Activated CD8-positive, alpha-beta memory T cell treated with anti-CD3 and anti-CD28 coated beads, Interleukin-2, amount 50 U/mL, for 24 hours (primary cell): ENCODE data around the gene CD79A.
"Not testable (repeated sequence)": the region's sequence is repeated elsewhere in the genome, so short reads cannot be mapped to it uniquely, and the experiment has no call there.

ENCODE experiments used
- DNase-seq: peaks from one replicate; pipeline ENCODE4 v3.0.0-alpha.2; 2020; ENCODE audit errors: extremely low read depth

Gene CD79A

DNA sequence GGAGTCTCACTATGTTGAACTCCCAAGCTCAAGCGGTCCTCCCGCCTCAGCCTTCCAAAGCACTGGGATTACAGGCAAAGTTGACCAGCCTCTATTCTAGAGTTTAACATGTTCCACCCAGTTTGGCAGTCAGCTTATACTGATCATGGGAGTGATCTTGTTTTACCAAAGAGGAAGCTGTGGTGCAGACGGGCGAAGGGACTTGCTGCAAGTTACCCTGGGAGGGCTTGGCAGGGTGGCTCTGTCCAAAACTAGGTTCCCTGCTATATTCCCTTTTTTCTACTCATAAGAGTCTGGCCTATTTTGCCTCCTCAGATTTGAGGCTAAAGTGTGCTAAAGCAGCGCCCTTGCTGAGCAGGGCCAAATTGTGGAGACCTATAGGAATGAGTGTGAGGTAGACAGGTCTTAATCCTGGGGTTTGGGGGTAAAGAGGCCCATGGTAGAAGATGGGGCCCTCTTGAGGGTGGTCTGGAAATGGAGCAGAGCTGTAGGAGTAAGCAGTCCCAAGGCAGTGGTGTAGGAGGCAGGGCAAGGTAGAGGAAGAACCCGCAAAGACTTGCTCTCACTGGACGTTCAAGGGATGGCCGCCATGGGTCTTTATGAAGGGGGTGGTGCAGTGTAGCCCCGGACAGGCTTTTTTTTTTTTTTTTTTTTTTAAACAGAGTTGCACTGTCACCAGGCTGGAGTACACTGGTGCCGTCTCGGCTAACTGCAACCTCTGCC lies 13.7 kb upstream of the CD79A start:
- DNase-seq, result no peak

DNA sequence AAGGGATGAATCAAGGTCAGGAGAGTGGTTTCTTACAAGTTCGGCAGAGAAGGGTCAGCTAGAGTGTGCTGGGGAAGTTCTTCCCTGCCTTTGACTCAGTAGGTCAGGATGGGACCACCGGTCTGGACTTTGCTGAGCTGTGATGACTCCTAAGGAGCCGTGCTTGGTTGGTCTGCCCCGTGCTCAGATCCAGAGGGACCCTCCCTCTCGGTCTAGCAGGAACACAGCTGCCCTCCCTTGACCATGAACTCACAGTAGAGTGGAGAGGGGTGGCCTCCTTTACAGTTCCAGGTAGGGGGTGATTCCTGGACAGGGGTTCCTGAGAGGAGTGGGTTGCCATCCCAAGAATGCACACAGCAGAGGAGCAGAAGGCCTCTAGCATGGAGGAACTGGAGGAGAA lies 12.7 kb upstream of the CD79A start:
- DNase-seq, result no peak

- DNase-seq, result no peak
Measured at GRCh38 chr19:41866284-41866683, 10.8 kb upstream of the CD79A start.

DNA sequence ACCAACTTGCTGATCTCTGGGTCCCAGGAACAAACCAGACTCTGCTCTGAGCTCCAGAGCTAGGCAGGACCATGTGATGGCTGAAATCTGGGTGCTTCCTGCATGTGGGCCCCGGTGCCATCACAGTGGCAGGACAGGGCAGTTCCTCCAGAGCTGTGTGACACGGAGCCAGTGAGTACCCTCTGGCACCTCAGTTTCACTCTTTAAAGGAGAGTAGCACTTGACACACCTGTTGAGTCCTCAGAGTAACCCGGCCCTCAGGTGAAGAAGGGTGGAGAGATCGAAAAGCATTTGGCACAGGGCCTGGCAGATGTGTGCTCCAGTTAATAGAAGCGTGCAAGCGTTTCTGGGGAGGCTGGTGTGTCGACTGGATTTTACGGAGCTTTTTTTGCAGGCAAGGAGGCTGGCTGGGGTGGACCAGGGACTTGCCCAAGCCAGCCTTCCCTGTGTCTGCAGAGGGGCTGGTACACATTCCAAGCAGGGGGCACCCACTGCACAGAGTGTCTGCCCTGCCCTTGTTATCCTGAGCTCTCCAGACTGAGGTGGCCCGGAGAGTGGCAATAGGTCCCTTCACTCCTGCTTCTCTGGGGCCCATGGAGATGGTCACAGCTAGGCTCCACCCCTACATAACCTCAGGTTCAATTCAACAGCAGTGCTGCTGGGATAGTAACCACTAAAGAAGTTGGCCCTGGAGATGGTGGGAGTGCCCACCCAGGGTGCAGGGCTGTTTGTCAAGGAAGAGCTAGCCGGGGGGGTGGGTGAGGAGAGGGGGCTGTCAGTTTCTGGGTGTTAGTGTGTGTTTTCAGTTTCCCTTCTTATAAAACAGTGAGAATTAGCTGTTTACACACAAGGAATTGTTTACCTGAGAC lies 8.7 kb upstream of the CD79A start:
- no peak for DNase-seq

DNA sequence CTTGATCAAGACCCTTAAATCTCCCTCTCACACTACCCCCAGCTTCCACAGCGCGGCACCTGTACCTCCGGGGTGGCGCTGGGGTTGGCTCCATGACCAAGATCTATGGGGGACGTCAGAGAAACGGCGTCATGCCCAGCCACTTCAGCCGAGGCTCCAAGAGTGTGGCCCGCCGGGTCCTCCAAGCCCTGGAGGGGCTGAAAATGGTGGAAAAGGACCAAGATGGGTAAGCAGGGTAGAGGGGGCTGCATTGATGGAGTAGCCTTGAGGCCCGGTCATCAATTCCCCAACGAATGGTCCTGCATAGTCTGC lies 8.1 kb upstream of the CD79A start:
- DNase-seq, result no peak

DNA sequence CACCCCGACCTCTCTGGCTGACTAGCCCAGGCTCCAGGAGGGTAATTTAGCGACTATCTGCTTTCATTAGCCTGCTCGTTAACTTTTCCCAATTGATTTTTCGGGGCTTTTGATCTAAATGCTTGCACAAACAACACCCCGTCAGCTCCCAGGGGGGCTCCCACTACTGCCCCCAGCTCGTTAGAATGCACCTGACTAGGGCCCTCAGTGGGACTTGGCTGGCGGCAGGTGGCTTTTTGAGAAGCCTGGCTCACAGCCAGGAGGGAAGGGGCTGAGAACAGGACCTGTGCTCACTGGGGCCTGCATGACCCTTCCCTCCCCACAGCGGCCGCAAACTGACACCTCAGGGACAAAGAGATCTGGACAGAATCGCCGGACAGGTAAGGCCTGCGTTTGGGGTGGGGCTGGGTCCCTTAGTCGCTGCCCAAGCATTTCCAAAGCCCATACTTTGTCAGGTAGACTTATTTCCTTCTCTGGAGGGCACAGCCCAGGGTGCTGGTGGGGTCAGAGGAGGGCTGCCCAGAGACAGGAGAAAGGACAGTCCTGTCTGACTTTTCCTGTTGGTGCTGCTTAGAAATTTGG lies 7.6 kb upstream of the CD79A start:
- no peak for DNase-seq

GRCh38 chr19:41870401-41870873 lies 6.6 kb upstream of the CD79A start:
- DNase-seq, result no peak

GRCh38 chr19:41871573-41872383 lies 5.3 kb upstream of the CD79A start:
- DNase-seq, result no peak

DNA sequence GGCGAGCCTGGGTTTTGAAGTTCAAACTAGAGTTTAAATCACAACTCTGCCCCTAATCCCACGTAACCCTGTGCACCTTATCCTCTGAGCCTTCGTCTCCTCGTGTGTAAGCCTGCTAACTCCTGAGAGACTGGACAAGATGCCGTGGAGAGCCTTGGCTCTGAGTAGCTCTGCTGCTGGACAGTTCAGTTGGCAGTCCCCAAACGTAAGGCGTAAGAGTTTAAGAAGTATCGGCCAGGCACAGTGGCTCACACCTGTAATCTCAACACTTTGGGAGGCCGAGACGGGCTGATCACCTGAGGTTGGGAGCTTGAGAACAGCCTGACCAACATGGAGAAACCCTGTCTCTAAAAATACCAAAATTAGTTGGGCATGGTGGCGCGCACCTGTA lies 4.7 kb upstream of the CD79A start:
- DNase-seq, result no peak

- DNase-seq, result no peak
Measured at GRCh38 chr19:41872775-41873647, 4.1 kb upstream of the CD79A start.

- DNase-seq, result not testable (repeated sequence)
Measured at GRCh38 chr19:41875973-41876372, 1.1 kb upstream of the CD79A start.

- DNase-seq, result no peak
Measured at GRCh38 chr19:41877916-41878905, 1.1 kb downstream of the CD79A start.

DNA sequence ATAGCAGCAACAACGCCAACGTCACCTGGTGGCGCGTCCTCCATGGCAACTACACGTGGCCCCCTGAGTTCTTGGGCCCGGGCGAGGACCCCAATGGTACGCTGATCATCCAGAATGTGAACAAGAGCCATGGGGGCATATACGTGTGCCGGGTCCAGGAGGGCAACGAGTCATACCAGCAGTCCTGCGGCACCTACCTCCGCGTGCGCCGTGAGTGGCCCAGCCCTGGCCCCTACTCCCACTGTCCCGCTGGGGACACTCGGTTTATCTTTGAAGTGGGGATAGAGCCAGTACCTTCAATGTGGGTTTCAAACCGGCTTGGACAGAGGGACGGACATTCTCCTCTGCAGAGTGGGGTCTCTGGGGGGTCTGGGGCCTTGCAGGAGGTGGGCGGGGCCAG lies 2.0 kb downstream of the CD79A start:
- no peak for DNase-seq

DNA sequence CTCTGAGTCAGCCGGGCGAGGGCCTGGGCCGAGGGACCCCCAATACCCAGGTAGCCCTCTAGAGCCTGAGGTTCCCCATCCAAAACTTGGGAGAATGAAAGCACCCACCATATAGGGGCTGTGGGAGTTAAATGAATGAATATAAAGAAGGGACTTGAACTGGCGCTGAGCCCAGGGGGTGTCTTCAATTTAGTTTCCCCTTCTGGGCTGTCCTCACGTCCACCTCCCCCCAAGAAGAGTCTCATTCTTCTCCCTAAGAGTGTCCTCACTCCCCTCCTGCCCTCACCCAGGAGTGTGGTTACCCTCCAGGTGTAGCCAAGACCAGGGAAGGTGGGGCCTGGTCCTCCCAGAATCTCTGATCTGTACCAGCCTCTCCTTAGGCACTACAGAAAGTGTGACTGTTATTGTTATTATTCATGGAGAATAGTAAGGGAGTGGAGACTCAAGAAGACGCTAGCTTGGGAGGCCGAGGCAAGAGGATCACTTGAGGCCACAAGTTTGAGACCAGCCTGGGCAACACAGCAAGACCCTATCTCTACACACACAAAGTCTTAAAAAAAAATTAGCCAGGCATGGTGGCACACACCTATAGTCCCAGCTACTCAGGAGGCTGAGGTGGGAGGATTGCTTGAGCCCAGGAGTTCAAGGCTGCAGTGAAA lies 2.7 kb downstream of the CD79A start:
- DNase-seq, result no peak

GRCh38 chr19:41880329-41880708 lies 3.2 kb downstream of the CD79A start:
- DNase-seq, result no peak

- no peak for DNase-seq
Measured at GRCh38 chr19:41882568-41883462, 5.7 kb downstream of the CD79A start, which contains the start of gene ARHGEF1. Gene ARHGEF1, plus strand, starts transcription at chr19:41883184. Its CDS starts 4,899 bp downstream, at chr19:41888083.

GRCh38 chr19:41883463-41883820 lies 6.4 kb downstream of the CD79A start:
- no peak for DNase-seq
